Peyer's patch (tissue), 4 donors: ENCODE data around the gene THOC6.

Experiments used
- POLR2A ChIP-seq, 2 donors: fragments of 450-650 bp; IDR thresholded peaks; one replicate each; pipeline ENCODE4 v1.5.1; 2017; ENCODE audit warnings: antibody characterized with exemption in 2 of 2, mild to moderate bottlenecking in 2 of 2, moderate library complexity in 2 of 2
- TF ChIP-seq, protein P1 (sequence below), 6 experiments: fragments of 450-650 bp in 4 of 6; fragments of 200-600 bp in 2 of 6; sonication (generic) in 1 of 6; IDR thresholded peaks; one replicate each; pipeline ENCODE4 v1.5.1; 2017 to 2019; ENCODE audit warnings: antibody characterized with exemption in 6 of 6, mild to moderate bottlenecking in 3 of 6, moderate library complexity in 1 of 6

DNA sequence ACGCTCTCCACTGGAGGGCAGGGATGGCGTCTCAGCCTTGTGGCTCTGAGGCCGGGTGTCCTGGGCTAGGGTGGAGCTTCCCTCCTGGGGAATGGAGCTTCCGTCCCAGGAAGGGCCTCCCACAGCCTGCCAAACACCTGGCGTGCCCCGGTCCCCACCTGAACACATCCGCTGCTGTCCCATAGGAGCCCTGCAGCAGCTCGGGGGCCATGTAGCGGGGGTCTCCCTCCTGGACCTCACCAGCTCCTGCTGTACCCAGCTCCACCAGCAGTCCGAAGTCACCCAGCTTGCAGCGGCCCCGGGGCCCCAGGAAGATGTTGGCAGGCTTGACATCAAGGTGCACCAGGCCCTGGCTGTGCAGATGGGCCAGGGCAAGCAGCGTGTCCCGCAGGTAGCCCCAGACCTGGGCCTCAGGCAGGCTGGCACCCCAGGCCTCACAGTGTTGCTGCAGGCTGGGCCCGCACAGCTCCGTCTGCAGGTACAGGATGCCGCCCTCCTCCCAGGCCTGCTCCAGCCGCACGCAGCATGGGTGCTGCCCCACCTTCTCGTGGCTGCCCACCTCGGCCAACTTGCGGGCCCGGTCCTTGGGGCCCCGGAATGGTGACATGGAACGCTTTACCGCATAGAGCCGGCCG lies 48.6 kb upstream of the THOC6 start:
- TF ChIP-seq, protein P1, sequence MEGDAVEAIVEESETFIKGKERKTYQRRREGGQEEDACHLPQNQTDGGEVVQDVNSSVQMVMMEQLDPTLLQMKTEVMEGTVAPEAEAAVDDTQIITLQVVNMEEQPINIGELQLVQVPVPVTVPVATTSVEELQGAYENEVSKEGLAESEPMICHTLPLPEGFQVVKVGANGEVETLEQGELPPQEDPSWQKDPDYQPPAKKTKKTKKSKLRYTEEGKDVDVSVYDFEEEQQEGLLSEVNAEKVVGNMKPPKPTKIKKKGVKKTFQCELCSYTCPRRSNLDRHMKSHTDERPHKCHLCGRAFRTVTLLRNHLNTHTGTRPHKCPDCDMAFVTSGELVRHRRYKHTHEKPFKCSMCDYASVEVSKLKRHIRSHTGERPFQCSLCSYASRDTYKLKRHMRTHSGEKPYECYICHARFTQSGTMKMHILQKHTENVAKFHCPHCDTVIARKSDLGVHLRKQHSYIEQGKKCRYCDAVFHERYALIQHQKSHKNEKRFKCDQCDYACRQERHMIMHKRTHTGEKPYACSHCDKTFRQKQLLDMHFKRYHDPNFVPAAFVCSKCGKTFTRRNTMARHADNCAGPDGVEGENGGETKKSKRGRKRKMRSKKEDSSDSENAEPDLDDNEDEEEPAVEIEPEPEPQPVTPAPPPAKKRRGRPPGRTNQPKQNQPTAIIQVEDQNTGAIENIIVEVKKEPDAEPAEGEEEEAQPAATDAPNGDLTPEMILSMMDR (IDR thresholded peaks at IDR 0.05): no peak
- TF ChIP-seq POLR2A (IDR thresholded peaks at IDR 0.05): no peak
